ENCODE measurements around the gene FEZ2.

- TF ChIP-seq CTCF (IDR thresholded peaks at IDR 0.05) (no peak), EZH2 (IDR thresholded peaks at IDR 0.05) (no peak), EZH2phosphoT487 (IDR thresholded peaks at IDR 0.05) (no peak)
These were observed 32.3 kb downstream of the FEZ2 start for GRCh38 chr2:36565712-36566111.

All from neural progenitor cell (in vitro differentiated cells).